Lung (tissue), 12 donors: ENCODE data around the gene RPS6KA2. TPM values are rescaled to one million over a fixed set of nuclear protein-coding genes. Genes with fewer than 3 reads are reported as not detected.

Source experiments
- ATAC-seq: fragments of 200-7000 bp; cut with Tn5 transposase; one replicate; pipeline ENCODE4 v1.9.1; 2020; ENCODE audit warnings: moderate number of reproducible peaks; ENCODE audit not compliant: insufficient read depth, low FRiP score
- DNase-seq, 3 donors: peaks; one replicate each; pipeline ENCODE4 v3.0.0-alpha.2; 2013 to 2017
- H3K27ac ChIP-seq, 2 donors: one replicate each; pipeline ENCODE4 v1.5.1; 2013; ENCODE audit warnings: mild to moderate bottlenecking in 2 of 2, moderate library complexity in 2 of 2, control low read depth in 1 of 2, inconsistent platforms in 1 of 2, low read depth in 1 of 2, low read length in 1 of 2
- H3K27me3 ChIP-seq, 3 donors: one replicate each; pipeline ENCODE4 v1.5.1; 2013; ENCODE audit warnings: low read length in 2 of 3; ENCODE audit not compliant: control insufficient read depth in 3 of 3, insufficient read depth in 3 of 3
- H3K36me3 ChIP-seq, 4 donors: one replicate each; pipeline ENCODE4 v1.5.1; 2013; ENCODE audit warnings: low read length in 4 of 4, mild to moderate bottlenecking in 1 of 4, moderate library complexity in 1 of 4; ENCODE audit not compliant: control insufficient read depth in 4 of 4, insufficient read depth in 4 of 4
- H3K4me1 ChIP-seq, 5 donors: one replicate each; pipeline ENCODE4 v1.5.1; 2013; ENCODE audit warnings: low read length in 5 of 5, mild to moderate bottlenecking in 2 of 5, moderate library complexity in 1 of 5; ENCODE audit not compliant: control insufficient read depth in 5 of 5, insufficient read depth in 5 of 5
- H3K4me3 ChIP-seq: one replicate; pipeline ENCODE4 v1.5.1; 2013; ENCODE audit warnings: mild to moderate bottlenecking, control low read depth, moderate library complexity
- H3K9ac ChIP-seq, 2 donors: one replicate each; pipeline ENCODE4 v1.5.1; 2013; ENCODE audit warnings: low read length in 2 of 2, control low read depth in 1 of 2; ENCODE audit not compliant: insufficient read depth in 1 of 2
- H3K9me3 ChIP-seq, 4 donors: one replicate each; pipeline ENCODE4 v1.5.1; 2013; ENCODE audit warnings: low read length in 3 of 4, mild to moderate bottlenecking in 1 of 4, moderate library complexity in 1 of 4; ENCODE audit not compliant: control insufficient read depth in 4 of 4, insufficient read depth in 3 of 4
- WGBS, 2 donors: extraction: QIAGEN DNeasy Blood & Tissue Kit; methylation state at CpG; one replicate each; pipeline ENCODE4 v1.1.7; 2013; 5-methylcytosine and 5-hydroxymethylcytosine counted together
- polyA plus RNA-seq, 2 donors: library from polyadenylated mRNA; stranded (reverse); fragments of 200-250 nt; gene quantifications; one replicate each; pipeline ENCODE4 v1.2.1, GENCODE V29; 2013
- total RNA-seq, 2 donors: library from RNA; depleted of rRNA in 1 of 2; stranded (reverse); fragments of >200 nt in 1 of 2; gene quantifications; one replicate each; pipeline ENCODE4 v1.2.1, GENCODE V29; 2014 to 2021
- TF ChIP-seq, protein P1 (sequence below): IDR thresholded peaks from 2 replicates; pipeline ENCODE4 v1.5.1; 2012; ENCODE audit warnings: mild to moderate bottlenecking; ENCODE audit errors: control extremely low read depth, extremely low read depth
- donor health status: control.
- donor health status: control.
- donor health status: Bipolar disorder and iron deficiency.
- donor health status: healthy.
- donor health status: DM: yes; HTN: yes; CAD: no.

The RPS6KA2 gene
- total and polyA plus RNA-seq, 4 donors = 61.9 to 185 (median 105) TPM

DNA sequence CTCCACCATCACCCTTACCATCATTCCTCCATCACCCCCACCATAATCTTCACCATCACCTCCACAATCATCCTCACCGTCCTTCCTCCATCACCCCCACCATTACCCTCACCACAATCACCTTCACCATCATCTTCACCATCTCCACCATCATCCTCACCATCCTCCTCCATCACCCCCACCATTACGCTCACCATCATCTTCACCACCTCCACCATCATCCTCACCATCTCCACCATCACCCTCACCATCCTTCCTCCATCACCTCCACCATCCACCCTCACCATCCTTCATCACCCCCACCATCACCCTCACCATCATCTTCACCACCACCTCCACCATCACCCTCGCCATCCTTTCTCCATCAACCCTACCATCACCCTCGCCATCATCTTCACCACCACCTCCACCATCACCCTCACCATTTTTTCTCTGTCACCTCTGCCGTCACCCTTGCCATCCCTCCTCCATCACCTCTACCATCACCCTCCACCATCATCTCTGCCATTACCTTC is 211.2 kb downstream of the RPS6KA2 start:
- H3K27ac ChIP-seq = no peak overlapping the region
- H3K9ac ChIP-seq = no peak overlapping the region
- H3K9me3 ChIP-seq = no peaks in the 10 kb centered on the region
- no peak overlapping the region for H3K4me3 ChIP-seq
- DNase-seq = no peak
- H3K27me3 ChIP-seq = no peaks in the 10 kb centered on the region
- H3K4me1 ChIP-seq = no peaks in the 10 kb centered on the region
- H3K36me3 ChIP-seq = peaks cover 0 to 56% (median 9%) of the 10 kb centered on the region in 4 donors
- WGBS, 2 donors = 76 to 82% methylated on average over 5 of the region's 5 CpGs
- TF ChIP-seq, protein P1, sequence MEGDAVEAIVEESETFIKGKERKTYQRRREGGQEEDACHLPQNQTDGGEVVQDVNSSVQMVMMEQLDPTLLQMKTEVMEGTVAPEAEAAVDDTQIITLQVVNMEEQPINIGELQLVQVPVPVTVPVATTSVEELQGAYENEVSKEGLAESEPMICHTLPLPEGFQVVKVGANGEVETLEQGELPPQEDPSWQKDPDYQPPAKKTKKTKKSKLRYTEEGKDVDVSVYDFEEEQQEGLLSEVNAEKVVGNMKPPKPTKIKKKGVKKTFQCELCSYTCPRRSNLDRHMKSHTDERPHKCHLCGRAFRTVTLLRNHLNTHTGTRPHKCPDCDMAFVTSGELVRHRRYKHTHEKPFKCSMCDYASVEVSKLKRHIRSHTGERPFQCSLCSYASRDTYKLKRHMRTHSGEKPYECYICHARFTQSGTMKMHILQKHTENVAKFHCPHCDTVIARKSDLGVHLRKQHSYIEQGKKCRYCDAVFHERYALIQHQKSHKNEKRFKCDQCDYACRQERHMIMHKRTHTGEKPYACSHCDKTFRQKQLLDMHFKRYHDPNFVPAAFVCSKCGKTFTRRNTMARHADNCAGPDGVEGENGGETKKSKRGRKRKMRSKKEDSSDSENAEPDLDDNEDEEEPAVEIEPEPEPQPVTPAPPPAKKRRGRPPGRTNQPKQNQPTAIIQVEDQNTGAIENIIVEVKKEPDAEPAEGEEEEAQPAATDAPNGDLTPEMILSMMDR = no peak
- no peak for ATAC-seq

DNA sequence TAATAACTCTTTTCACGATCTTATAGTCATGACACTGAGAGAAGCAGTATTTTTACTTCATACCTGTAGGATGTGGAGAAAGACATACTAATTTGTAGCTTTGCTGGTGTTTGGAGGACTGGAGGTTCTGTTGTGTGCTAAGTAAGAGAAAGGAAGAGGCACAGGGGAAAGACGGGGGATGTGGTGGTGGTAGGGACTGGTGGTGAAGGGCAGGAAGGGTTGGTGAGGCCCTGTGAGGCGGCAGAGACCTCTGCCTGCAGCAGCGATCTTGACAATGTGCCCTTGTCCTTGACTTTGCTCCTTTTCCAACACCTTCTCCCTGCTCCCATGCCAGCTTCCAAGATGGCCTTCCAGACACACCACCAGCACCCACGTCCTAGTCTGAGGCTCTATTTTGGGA is 211.7 kb downstream of the RPS6KA2 start:
- Histone ChIP-seq H3K36me3 (peaks cover 0 to 56% (median 8%) of the 10 kb centered on the region in 4 donors), H3K9ac (no peak overlapping the region), H3K4me1 (no peaks in the 10 kb centered on the region), H3K27ac (no peak overlapping the region), H3K4me3 (no peak overlapping the region), H3K9me3 (no peaks in the 10 kb centered on the region), H3K27me3 (no peaks in the 10 kb centered on the region)
- ATAC-seq = no peak
- WGBS, 2 donors = 57 to 71% methylated on average over 5 of the region's 5 CpGs
- DNase-seq = no peak
- TF ChIP-seq, protein P1 = no peak

DNA sequence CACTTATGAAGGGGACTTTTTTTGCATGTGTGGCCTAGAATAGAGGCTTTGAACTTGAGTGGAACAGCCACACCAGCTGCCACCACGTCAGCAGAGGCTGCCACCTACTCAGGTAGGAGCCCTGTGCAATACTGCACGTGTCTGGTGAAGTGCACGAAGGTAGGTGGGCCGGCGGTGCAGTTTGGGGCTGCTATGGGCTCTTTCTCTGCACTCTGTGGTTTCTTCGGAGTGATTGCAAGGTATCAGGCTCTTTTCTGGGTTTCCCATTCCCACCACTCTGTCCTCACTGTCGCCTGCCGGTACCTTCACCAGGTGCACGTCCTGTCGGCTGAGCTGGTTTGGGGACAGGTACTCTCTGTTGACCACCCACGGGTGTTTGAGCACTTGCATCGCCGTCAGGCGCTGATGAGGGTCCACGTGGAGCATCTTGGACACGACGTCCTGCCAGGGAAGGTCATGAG is 213.5 kb downstream of the RPS6KA2 start:
- H3K27me3 ChIP-seq = no peaks in the 10 kb centered on the region
- peaks cover 0 to 45% (median 8%) of the 10 kb centered on the region in 4 donors for H3K36me3 ChIP-seq
- TF ChIP-seq, protein P1 = no peak
- no peak for DNase-seq
- no peak overlapping the region for H3K9ac ChIP-seq
- H3K4me1 ChIP-seq = peaks cover 0 to 4% (median 3%) of the 10 kb centered on the region in 5 donors
- no peaks in the 10 kb centered on the region for H3K9me3 ChIP-seq
- H3K27ac ChIP-seq = no peak overlapping the region
- ATAC-seq = no peak
- H3K4me3 ChIP-seq = no peak overlapping the region
- WGBS, 2 donors = 94 to 97% methylated on average over 17 of the region's 17 CpGs

DNA sequence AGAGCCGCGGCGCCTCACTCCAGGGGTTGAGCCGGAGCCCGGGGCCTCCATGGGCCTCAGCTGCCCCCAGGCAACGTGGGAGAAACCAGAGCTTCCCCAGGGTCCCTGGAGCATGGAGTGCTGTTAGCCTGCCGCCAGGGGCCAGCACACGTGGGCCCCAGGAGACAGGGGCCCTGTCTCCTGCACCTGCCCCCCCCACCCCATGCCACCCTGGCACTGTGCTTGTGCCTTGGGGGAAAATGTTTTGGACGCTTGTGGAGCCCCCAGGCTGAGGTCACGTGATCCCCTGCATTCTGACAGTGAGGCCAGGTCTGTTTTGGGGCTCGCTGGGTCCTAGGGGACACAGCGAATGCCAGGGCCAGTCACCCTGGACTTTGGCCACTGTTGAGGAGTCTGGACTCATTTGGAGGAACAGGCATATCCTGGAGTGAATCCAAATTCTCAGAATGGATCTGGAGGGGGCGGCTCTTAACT is 214.1 kb downstream of the RPS6KA2 start:
- no peak overlapping the region for H3K9ac ChIP-seq
- TF ChIP-seq, protein P1 = no peak
- WGBS, 2 donors = 96% methylated on average over 12 to 13 of the region's 13 CpGs
- DNase-seq (no peak), ATAC-seq (no peak)
- H3K9me3 ChIP-seq = no peaks in the 10 kb centered on the region
- no peak overlapping the region for H3K4me3 ChIP-seq
- H3K4me1 ChIP-seq = peaks cover 0 to 4% (median 3%) of the 10 kb centered on the region in 5 donors
- H3K27me3 ChIP-seq = no peaks in the 10 kb centered on the region
- peaks cover 0 to 41% (median 8%) of the 10 kb centered on the region in 4 donors for H3K36me3 ChIP-seq
- no peak overlapping the region for H3K27ac ChIP-seq
